HEK293T (cell line): ENCODE measurements around the gene NDUFAF8.

Experiments
- CTCF ChIA-PET: fragments of 350-600 bp; formaldehyde crosslinking; extraction: SDS; loops from one replicate; lab custom pipeline; 2021; ENCODE audit warnings: antibody characterized with exemption, inconsistent platforms; lab: Yijun Ruan, JAX
- POLR2A ChIA-PET: fragments of 350-600 bp; formaldehyde crosslinking; extraction: SDS; loops from one replicate; lab custom pipeline; 2020; ENCODE audit warnings: antibody characterized with exemption, inconsistent platforms; lab: Yijun Ruan, JAX
- DNase-seq: peaks from one replicate; pipeline ENCODE4 v3.0.0; 2012; ENCODE audit warnings: mixed read lengths; ENCODE audit errors: extremely low spot score
- ARNT ChIP-seq: fragments of 450-650 bp; IDR thresholded peaks from 2 replicates; pipeline ENCODE4 v1.6.1; 2017; ENCODE audit warnings: mild to moderate bottlenecking
- BHLHE40 ChIP-seq: fragments of 450-650 bp; IDR thresholded peaks from 2 replicates; pipeline ENCODE4 v1.6.1; 2016; ENCODE audit warnings: mild to moderate bottlenecking, moderate library complexity, borderline replicate concordance
- CTBP1 ChIP-seq: fragments of 450-650 bp; IDR thresholded peaks from 2 replicates; pipeline ENCODE4 v1.6.1; 2016; ENCODE audit warnings: borderline replicate concordance
- ELF4 ChIP-seq: fragments of 450-650 bp; IDR thresholded peaks from 2 replicates; pipeline ENCODE4 v1.6.1; 2017; ENCODE audit warnings: antibody characterized with exemption
- FOXA1 ChIP-seq: fragments of 450-650 bp; IDR thresholded peaks from 2 replicates; pipeline ENCODE4 v1.6.1; 2016; ENCODE audit warnings: mild to moderate bottlenecking
- FOXK2 ChIP-seq: fragments of 450-650 bp; IDR thresholded peaks from 2 replicates; pipeline ENCODE4 v1.6.1; 2016; ENCODE audit warnings: mild to moderate bottlenecking
- FOXM1 ChIP-seq: fragments of 450-650 bp; IDR thresholded peaks from 2 replicates; pipeline ENCODE4 v1.6.1; 2017; ENCODE audit warnings: mild to moderate bottlenecking, borderline replicate concordance
- HDGF ChIP-seq: fragments of 450-650 bp; IDR thresholded peaks from 2 replicates; pipeline ENCODE4 v1.6.1; 2017; ENCODE audit warnings: antibody characterized with exemption, borderline replicate concordance
- L3MBTL2 ChIP-seq: fragments of 450-650 bp; conservative IDR thresholded peaks from 2 replicates; pipeline ENCODE4 v1.6.1; 2016; ENCODE audit warnings: mild to moderate bottlenecking
- LEF1 ChIP-seq: fragments of 450-650 bp; IDR thresholded peaks from 2 replicates; pipeline ENCODE4 v1.6.1; 2017; ENCODE audit warnings: mild to moderate bottlenecking, borderline replicate concordance
- NFRKB ChIP-seq: fragments of 450-650 bp; IDR thresholded peaks from 2 replicates; pipeline ENCODE4 v1.6.1; 2016; ENCODE audit warnings: mild to moderate bottlenecking, moderate library complexity
- SP1 ChIP-seq: fragments of 450-650 bp; IDR thresholded peaks from 2 replicates; pipeline ENCODE4 v1.6.1; 2017
- SUZ12 ChIP-seq: fragments of 450-650 bp; IDR thresholded peaks from 2 replicates; pipeline ENCODE4 v1.6.1; 2016; ENCODE audit warnings: mild to moderate bottlenecking
- TARDBP ChIP-seq: fragments of 450-650 bp; IDR thresholded peaks from 2 replicates; pipeline ENCODE4 v1.6.1; 2016
- ZNF384 ChIP-seq: fragments of 450-650 bp; IDR thresholded peaks from 2 replicates; pipeline ENCODE4 v1.6.1; 2016
- TF ChIP-seq, protein P1 (sequence below): fragments of 450-650 bp; IDR thresholded peaks from 2 replicates; pipeline ENCODE4 v1.6.1; 2016

Gene NDUFAF8

DNA sequence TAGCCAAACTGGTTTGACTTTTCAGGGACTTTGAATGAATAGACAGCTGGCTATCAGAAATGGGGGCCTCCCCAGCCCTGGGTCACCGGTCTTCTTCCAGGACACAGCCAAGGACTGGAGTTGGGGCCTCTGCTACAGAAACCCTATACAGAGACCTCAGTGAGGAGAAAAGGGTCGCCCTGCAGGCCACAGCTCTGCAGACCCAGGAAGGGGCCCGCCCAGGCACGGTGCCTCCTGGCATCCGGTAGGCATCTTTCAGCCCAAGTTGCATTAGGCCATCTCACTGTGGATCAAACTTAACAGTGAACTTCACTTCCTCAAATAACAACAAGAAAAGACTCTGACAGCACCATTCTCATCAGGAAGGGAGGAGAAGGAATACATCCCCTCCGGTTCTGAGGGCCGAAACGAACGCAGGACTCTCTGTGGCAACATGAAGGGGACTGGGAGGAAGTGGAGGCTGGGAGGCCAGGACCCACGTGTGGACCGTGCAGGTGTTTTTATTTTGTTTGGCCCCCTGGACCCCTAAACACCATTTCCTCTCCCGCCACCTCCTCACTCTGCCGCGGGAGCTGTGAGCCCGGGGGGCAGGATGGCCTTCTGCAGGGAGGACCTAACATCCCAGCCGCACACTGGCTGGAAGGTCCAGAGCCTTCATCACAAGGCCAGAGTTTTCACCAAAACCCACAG lies 48.8 kb downstream of the NDUFAF8 start:
- no peak for DNase-seq
- ChIA-PET POLR2A (no interaction called here), CTCF (no interaction called here)
- TF ChIP-seq FOXK2 (no peak), CTBP1 (no peak), SUZ12 (no peak), ARNT (no peak), BHLHE40 (no peak), LEF1 (no peak), ZNF384 (no peak), ELF4 (no peak), FOXM1 (no peak), SP1 (no peak), L3MBTL2 (no peak), HDGF (no peak), NFRKB (no peak), FOXA1 (no peak)
- TF ChIP-seq, protein P1, sequence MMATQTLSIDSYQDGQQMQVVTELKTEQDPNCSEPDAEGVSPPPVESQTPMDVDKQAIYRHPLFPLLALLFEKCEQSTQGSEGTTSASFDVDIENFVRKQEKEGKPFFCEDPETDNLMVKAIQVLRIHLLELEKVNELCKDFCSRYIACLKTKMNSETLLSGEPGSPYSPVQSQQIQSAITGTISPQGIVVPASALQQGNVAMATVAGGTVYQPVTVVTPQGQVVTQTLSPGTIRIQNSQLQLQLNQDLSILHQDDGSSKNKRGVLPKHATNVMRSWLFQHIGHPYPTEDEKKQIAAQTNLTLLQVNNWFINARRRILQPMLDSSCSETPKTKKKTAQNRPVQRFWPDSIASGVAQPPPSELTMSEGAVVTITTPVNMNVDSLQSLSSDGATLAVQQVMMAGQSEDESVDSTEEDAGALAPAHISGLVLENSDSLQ, result no peak

DNA sequence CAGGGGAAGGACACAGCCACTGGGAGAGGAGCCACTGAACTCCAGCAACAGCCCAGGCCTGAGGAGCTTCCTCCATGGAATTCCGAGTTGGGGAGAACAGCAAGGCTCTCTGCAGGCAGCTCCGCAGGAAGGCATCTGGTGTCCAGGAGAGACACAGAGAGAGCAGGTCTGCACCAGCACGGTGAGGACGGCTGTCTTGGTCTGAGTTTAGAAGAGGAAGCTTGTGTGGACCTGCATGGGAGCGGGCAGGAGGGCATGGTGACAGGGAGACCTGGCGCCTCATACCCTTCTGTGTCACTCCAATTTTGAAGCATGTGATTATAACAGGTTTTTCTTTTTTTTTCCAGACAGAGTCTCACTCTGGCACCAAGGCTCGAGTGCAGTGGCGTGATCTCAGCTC lies 49.6 kb downstream of the NDUFAF8 start:
- ChIA-PET CTCF (interaction anchor here (0.7 kb wide), 2 partner anchors 34 to 211 kb away, joined by 3 read pairs; no protein-coding TSS in a partner anchor), POLR2A (no interaction called here)
- TF ChIP-seq SP1 (no peak), BHLHE40 (no peak), ARNT (no peak), SUZ12 (no peak), NFRKB (no peak), LEF1 (no peak), FOXK2 (no peak), ELF4 (no peak), HDGF (no peak), FOXM1 (no peak), CTBP1 (no peak), L3MBTL2 (no peak), FOXA1 (no peak), ZNF384 (no peak), TARDBP (no peak)
- TF ChIP-seq, protein P1, result no peak
- no peak for DNase-seq

DNA sequence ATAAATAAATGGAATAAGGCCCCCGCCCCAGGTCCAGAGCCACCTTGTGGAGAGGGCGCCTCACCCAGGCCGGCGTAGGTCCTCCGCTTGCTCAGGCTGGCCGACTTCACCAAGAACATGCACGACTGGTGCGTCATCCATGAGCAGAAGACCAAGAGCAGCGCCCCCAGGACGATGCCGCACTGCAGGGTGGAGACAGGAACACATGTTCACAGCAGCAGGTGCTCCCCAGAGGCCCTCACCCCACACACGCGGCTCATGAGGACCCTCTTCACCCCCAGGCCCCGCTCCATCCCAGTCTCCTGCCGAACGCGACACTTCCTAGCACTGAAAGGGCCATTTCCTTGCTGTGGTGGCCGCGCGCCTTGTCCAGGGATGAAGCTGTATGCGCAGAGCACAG lies 50.5 kb downstream of the NDUFAF8 start:
- TF ChIP-seq TARDBP (no peak), FOXM1 (no peak), NFRKB (no peak)
- DNase-seq, result no peak
- ChIA-PET CTCF (interaction anchor here (0.7 to 1.0 kb wide), 3 partner anchors 35 to 211 kb away, joined by 3 read pairs; no protein-coding TSS in a partner anchor), POLR2A (no interaction called here)

GRCh38 chr17:81290230-81290629 lies 51.1 kb downstream of the NDUFAF8 start:
- CTCF ChIA-PET, result interaction anchor here (1.0 kb wide), 1 partner anchor 38 kb away, joined by 3 read pairs; no protein-coding TSS in a partner anchor
- POLR2A ChIA-PET, result no interaction called here
- TF ChIP-seq FOXK2 (no peak), SP1 (no peak), BHLHE40 (no peak), TARDBP (no peak), HDGF (no peak), NFRKB (no peak), FOXA1 (no peak)
- TF ChIP-seq, protein P1, result no peak
- DNase-seq, result no peak
